HG02938 (cell line): ENCODE data around the gene EMID1.

Experiments
- ATAC-seq: cut with Tn5 transposase; IDR thresholded peaks from one replicate; pipeline ENCODE4 v1.9.1; 2021; ENCODE audit warnings: mild to moderate bottlenecking, moderate library complexity; ENCODE audit not compliant: unreplicated experiment

Gene EMID1

DNA sequence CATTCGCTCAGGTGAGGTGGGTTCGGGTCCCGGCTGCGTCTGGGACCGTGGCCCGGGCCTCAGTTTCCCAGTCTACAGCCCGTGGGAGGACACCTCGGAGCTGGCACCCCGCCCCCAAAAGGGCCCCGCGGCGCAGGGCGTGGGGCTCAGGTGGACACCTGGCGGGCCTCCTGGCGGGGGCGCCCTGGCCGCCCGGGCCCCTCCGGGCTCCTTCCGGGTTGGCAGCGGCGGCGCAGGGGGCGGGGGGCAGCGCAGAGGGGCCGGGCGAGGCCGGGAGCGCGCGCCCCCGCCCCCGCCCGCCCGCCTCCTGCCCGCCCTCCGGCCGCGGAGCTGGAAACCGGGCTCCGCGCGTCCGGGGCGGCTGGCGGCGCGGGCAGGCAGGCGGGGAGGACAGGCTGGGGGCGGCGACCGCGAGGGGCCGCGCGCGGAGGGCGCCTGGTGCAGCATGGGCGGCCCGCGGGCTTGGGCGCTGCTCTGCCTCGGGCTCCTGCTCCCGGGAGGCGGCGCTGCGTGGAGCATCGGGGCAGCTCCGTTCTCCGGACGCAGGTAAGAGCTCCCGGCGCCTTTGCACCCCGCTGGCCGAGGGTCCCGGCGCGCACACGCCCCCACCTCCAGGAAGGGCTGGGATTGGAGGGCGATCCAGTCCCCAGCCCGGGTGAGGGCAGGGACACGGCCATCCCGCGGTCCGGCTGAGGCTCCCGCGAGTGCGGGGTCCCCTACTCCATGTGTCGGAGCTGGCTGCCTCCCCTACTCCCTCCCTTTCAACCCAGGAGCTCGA lies at the start of gene EMID1:
Gene EMID1 (plus strand): TSS at position 303 of the 778 bp plus-strand sequence. CDS start 143 bp downstream, at position 446.
- ATAC-seq = no peak

DNA sequence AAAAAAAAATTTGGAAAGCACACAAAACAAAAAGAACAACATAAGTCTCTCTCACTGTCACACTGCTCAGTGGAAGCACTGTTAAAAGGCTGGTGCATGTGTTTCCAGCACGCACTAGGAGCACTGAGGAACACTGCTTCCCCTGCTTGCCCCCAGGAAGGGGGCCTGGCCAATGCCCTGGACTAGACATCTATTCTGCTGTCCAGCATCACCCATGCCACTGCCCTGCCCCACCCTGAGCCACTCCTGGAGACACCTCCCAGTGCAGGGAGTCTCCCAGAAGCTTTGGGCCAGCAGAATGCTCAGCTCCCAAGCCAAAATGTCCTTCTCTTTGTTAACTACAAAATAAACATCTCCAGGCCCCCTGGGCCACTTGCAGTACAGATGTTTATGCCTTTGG lies 49.7 kb upstream of the EMID1 start:
- no peak for ATAC-seq

DNA sequence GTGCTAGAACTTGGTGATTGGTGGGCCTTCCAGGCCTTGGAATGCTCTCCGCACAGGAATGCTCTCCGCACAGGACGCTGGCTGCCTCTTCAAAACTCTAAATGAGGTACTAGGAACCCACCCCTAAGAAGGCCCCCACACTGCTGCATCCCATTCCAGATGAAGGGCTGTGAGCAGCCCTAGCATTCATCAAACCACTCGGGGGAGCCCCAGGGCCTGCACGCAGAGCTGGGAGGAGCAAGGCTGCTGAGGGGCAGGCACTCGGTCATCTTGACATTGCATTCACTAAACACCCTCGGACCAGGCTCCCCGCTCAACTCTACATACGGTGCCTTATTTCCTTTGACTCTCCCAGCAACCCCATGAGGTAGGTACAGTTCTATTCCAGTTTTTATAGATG lies 49.2 kb upstream of the EMID1 start:
- ATAC-seq = no peak

DNA sequence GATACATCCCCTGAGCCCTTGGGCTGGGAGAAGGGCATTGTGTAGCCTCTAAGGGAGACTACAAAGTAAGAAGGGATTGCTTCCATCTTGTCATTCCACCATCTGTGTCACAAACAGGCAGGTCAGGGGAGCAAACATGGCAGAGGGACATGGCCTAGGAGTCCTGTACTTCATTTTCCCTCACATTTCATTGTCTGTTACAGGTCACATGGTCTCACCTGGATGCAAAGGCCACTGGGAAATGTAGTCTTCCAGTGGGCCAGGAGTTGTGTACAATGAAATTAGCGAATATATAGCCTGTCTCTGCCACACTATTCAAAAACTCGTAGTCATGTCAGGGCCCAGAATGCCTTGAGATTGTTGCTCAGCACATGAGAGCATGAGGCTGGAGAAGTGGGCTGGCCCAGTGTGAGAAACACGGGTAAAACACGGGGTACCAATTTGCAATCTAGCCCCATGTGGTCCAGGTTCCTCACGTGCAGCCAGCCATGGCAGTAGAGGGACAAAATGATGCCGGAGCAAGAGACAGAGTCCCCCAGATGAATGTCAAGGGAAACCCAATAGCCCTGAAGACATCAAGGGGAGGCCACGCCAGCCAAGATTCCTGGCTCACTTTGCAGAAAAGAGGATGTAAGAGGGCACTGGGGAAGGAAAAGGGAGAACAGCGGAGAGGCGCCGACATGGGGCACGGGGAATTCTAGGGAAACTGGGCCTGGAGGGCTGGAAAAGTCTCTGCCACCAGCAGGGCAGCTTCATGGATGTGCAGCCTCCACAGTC lies 47.7 kb upstream of the EMID1 start:
- ATAC-seq = no peak

DNA sequence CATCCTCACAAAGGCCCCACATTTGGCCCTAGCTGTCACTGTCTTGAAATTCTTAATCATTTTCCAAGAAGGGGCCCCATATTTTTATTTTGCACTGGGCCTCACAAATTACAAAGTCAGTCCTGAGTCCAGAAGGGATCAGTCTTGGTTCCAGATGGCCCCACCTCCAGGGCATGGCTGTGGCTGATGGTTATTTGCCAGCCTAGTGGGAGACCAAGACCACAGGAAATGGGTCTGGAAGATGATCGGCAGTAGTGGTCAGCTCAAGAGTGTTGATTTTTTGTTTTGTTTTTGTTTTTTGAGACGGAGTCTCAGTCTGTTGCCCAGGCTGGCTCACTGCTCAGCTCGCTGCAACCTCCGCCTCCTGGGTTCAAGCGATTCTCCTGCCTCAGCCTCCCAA lies 47.1 kb upstream of the EMID1 start:
- ATAC-seq = no peak

DNA sequence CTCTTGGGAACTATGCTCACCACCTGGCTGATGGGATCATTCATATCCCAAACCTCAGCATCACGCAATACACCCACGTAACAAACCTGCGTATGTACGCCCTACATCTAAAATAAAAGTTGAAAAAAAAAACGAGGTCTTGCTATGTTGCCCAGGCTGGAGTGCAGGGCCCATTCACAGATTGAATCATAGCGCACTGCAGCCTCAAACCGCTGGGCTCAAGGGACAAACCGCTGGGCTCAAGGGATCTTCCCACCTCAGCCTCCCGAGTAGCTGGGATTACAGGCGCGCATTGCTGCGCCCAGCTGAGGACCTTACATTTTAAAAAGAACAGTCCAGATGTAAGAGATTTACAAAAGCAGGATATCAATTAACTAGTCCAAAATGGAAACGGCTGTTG lies 41.9 kb upstream of the EMID1 start:
- ATAC-seq = no peak

DNA sequence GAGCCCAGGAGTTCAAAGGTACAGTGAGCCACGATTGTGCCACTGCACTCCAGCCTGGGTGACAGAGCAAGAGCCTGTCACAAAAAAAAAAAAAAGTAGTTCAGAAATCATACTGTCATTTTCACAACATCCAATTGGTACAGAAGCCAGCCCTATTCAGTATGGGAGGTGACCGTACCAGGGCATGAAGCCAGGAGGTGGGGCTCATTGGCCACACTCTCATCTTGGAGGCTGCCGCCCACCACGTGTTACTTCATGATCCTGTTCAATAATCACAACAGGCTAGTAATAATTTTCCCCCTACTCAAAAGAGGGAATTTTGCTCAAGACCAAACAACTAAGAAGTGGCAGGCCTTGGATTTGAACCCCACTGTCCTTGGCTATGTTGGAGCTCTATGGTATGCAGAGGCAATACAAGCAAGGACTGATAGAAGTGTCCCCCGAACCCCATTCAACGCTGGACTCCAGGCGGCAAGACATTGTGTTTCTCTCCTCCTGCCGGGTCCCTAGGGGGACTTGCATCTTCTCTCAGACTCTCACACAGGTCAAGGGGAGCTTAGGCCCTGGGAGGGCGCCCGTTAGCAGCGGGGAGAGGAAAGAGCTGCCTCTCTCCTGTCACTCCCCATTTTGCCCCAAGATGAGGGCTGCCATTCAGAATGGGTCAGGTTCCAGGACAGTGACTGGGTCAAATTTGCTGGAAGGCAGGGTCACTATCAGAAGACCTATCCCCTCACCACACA lies 40.2 kb upstream of the EMID1 start:
- no peak for ATAC-seq

DNA sequence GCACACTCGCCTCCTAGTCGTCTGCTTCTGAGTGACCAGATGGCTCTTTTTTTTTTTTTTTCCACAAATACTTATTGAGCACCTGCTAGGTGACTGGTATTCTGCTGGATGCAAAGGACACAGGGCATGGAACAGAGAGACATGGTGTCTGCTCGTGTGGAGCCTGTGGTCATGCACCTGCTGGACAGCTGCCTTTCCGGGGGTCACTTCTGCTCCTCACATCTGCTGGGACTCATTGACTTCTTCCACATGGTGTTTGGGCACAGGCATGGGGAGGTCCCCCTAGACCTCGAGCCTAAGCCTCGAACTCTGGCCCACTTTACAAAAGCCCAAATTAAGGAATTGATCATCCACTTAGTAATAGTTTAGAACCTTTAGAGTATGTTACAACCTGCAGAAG lies 39.5 kb upstream of the EMID1 start:
- no peak for ATAC-seq

DNA sequence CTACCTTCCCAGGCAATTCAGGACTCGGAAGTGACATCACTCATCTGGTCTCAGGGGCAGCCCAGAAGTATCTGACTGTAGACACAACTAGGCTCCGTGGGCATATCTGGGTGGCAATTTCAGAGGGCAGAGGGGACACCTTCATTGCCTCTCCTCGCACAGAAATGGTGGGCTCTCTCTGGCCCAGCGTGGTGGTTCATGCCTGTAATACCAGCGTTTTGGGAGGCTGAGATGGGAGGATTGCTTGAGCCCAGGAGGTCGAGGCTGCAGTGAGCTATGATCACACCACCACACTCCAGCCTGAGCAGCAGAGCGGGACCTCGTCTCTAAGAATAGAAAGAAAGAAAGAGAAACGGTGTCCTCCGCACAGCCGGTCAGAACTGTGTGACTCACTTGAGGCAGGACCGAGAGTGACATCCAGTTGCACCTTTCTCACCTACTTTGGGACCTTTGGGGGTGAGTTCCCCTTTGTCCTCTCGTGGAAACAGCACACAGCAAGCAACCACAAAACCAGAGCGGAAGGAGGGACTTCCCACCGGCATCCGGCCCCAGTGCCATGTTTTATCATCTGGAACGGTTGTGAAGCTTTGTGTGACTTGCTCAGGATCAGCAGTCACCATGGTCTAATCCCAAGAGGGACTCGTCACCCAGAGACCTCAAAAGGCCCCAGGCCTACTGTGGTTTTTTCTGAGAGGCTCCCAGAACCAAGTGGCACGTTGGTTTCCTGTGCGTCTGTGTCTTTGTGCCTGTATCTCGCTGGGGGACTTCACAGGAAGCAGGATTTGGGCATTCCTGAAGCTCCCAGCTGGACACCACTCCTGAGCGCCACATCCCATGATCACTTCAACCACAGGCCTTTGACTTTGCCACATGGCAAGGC lies 38.4 kb upstream of the EMID1 start:
- ATAC-seq = peak; percentile 89

DNA sequence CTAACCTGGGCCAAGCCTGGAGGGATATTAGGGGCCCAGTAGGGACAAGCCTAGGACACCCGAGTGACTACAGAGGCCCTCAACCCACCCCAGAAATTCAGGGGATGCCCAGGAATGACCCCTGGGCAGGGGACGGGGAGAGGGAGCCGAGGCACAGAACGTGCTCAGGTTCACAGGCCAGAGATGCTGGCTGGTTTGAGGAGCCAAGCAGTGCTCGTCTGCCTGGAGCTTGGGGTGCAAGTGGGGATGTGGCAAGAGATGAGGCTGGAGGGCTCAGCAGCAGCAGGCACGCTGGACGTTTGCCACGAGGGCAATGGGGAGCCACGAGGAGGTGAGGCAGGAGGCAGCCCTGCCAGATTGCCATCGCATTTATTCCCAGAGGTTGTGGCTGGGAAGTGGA lies 34.0 kb upstream of the EMID1 start:
- ATAC-seq = no peak

DNA sequence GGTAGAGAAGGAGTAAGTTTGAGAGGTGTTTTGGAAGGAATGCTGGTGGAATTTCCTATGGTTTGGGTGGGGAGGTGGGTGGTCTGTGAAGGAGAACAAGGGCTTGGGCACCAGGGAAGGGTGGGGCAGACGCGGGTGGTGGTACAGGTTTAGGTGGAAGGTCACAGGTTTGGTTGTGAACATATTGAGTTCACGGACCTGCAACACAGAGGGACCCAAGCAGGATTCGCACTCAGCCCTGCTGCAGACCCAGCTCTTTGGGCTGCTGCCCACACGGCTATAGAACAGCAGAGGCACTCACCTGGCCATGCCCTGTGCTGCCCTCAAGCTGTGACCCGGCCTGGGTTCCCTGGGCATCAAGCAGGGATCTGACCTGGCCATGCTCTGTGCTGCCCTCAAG lies 33.5 kb upstream of the EMID1 start:
- ATAC-seq = no peak

DNA sequence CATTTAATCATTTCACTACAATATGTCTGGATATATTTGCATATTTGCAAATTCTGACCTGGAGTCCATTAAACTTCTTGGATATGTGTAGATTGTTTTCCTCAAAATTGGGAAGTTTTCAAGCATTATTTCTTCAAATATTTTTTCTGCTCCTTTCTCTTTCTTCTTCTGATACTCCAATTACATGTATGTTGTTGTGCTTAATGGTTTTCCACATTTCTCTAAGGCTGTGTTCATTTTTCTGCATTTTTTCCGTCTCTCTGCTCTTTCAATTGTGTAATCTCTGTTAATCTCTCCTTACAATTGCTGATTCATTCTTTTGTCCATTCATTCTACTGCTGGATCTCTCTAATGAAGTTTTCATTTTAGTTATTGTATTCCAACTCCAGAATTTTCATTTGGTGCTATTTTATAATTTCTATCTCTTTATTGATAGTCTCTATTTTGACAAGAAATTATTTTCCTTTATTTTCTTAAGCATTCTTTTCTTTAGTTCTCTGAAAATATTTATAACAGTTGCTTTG lies 30.3 kb upstream of the EMID1 start:
- no peak for ATAC-seq

DNA sequence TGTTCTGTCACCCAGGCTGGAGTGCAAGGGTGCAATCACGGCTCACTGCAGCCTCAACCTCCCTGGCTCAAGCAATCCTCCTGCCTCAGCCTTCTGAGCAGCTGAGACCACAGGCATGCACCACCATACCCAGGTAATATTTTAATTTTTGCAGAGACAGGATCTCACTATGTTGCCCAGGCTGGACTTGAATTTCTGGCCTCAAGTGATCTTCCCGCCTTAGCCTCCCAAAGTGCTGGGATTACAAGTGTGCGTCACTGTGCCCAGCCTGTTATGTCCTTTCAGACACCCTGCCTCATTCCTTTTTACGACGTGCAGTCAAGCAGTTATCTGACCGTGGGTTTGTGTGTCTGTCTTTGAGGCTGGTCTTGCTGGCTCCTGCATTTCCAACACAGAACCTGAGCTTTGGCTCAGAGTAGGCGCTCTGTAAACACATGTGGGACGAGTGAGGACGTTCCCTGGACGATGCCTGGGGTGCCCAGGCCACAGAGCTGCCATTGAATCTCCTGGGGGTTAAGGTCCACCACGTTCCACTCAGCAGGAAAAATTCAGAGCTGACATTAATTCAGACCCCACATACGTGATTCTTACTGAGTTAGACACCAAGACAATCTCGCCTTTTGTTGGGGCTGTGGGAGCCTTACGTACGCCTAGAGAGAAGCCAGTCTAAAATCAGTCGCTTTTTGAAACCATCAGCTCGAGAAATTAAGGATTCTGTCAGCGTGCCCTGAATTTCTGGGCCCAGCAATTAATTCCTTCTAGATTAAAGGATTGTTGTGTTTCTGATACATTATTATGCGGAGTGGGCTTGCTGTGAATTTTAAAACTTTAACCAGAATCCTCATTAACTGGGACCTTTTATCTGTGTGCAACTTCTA lies 21.5 kb upstream of the EMID1 start:
- ATAC-seq = no peak

DNA sequence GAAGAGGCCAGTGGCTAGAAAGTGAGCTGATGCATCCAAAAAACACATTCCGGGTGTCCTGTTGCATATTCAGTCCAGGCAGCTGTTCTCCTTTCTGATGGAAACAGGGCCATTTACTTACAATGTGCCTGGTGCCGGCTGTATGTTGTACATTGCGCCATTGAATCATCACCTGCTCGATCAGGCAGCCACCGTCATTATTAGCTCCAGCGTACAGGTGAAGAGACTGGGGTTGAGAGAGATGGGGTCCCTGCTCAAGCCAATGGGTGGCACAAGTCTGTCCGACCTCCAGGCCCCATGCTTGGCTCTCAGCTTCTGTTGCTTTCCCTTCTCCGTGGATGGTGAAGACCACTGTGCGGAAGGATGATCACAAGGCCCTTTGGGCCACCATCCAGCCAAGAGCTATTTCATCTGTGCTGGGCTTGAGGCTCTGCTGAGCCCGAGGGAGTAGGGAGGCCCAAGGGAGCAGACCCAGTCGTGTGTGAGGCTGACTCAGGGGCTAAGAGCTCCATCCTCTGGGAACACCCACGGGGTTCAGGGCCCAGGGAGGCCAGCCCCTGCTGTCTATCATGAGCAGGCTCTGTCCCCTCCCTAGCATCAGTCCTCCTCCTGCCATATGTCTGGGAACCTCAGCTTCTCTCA lies 20.7 kb upstream of the EMID1 start:
- ATAC-seq = no peak

DNA sequence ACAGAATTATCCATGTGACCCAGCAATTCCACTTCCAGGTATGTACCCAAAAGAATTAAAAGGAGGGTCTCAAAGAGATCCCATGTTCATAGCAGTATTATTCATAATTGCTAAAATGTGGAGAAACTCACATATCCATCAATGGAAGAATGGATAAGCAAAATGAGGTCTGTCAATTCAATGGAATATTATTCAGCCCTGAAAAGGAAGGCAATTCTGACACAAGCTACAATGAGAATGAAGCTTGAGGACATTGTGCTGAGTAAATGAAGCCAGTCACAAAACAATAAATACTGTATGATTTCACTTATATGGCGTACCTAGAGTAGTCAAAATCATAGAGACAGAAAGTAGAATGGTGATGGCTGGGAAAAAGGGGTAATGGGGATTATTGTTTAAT lies 19.4 kb upstream of the EMID1 start:
- no peak for ATAC-seq

DNA sequence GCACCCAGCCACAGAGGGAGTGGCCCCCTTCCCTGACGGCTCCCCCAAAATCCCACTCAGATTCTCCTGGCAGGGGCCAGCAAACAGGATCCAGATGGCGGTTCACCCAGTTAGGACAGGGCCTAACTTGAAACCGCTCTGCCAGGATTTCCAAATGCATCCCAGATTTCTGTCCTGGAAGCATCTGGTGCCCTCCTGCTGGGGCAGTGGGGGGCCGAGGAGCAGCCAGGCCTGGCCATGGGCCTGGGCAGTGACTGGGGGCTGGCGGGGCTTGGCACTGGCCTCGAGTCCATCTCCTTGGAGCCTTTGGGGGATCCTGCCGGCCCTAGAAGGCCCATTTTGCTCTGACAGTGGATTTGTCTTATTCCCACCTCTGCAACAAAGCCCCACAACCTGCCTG lies 17.9 kb upstream of the EMID1 start:
- ATAC-seq = no peak

DNA sequence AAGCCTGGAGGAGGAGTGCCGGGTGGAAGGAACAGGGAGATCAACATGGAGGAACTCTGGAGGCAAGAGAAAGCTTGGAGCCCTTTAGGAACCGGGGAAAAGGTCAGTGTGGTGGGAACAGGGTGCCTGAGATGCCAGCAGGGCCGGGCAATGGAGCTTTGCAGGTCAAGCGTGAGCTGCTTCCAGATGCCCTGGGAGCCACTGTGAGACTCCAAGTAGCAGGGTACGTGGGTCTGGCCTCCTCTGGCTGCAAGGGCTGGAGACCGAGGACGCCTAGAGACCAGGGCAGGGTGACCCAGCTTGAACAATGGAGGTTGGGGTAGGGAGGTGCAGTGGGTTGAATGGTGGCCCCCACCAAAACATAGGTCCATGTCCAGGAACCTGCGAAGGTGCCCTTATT lies 15.6 kb upstream of the EMID1 start:
- no peak for ATAC-seq

DNA sequence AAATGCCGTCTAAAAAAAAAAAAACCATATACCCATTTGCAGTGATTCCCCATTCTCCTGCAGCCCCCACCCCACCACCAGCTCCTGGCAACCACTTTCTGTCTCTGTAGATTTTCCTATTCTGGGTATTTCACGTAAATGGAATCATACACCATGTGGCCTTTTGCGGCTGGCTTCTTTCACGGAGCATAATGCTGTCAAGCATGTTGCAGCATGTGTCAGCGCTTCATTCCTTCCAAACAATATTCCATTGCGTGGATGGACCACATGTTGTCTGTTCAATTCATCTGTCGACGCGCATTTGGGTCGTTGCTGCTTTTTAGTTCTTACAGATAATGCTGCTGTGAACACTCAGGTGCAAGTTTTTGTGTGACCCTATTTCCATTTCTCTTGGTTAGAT lies 14.8 kb upstream of the EMID1 start:
- no peak for ATAC-seq

DNA sequence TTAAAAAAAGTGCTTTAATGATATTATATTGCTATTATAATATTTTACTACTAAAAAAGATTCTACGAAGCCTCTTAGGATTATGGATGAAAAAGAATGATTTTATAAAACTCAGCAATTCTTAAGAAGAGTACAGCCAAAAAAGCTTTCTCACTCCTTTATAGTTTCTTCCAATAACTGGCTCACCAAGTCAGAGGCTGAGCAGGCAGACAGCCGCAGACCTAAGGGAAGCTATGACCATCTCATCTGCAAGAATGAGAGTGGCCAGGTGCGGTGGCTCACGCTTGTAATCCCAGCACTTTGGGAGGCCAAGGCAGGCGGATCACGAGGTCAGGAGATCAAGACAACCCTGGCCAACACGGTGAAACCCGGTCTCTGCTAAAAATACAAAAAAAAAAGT lies 12.7 kb upstream of the EMID1 start:
- no peak for ATAC-seq
